ENCODE measurements around the gene PLXNA4.

The PLXNA4 gene

GRCh38 chr7:132318352-132319318, 257.6 kb downstream of the PLXNA4 start:
- Histone ChIP-seq H3F3A (ENCODE audit: control insufficient read depth, insufficient read depth) (no peaks in the 10 kb centered on the region), H3K4me1 (ENCODE audit: control insufficient read depth, low read length) (peaks cover 5% of the 10 kb centered on the region; the same call in 1 of the 2 replicates), H3K79me2 (ENCODE audit: control insufficient read depth, low read length) (no peaks in the 10 kb centered on the region), H4K20me1 (ENCODE audit: control insufficient read depth, insufficient read depth, low read depth, low read length) (no peaks in the 10 kb centered on the region), H3K36me3 (ENCODE audit: control insufficient read depth, low read length) (no peaks in the 10 kb centered on the region), H3K4me2 (ENCODE audit: low read length) (peak overlapping the region; percentile 26), H3K9me2 (replicated peaks; ENCODE audit: control insufficient read depth, low read length) (no peaks in the 10 kb centered on the region), H3K9me3 (ENCODE audit: control insufficient read depth, insufficient read depth, low read length) (no peaks in the 10 kb centered on the region), H3K4me3 (ENCODE audit: low read length) (no peak overlapping the region), H3K27me3 (ENCODE audit: control insufficient read depth, low read length) (peaks cover 23% of the 10 kb centered on the region), H3K27ac (ENCODE audit: low read depth, low read length) (no peak overlapping the region)
- no peak for TF ChIP-seq EZH2phosphoT487 (IDR thresholded peaks at IDR 0.05; ENCODE audit: borderline replicate concordance, low read length)
- peak; percentile 96 for TF ChIP-seq CTCF (IDR thresholded peaks at IDR 0.05; ENCODE audit: low read depth, low read length, poor library complexity, severe bottlenecking)

- H3F3A ChIP-seq (ENCODE audit: control insufficient read depth, insufficient read depth) = no peaks in the 10 kb centered on the region
- H3K27me3 ChIP-seq (ENCODE audit: control insufficient read depth, low read length) = peaks cover 23% of the 10 kb centered on the region
- peaks cover 5% of the 10 kb centered on the region; the same call in 1 of the 2 replicates for H3K4me1 ChIP-seq (ENCODE audit: control insufficient read depth, low read length)
- no peaks in the 10 kb centered on the region for H3K36me3 ChIP-seq (ENCODE audit: control insufficient read depth, low read length)
- H3K79me2 ChIP-seq (ENCODE audit: control insufficient read depth, low read length) = no peaks in the 10 kb centered on the region
- TF ChIP-seq CTCF (IDR thresholded peaks at IDR 0.05; ENCODE audit: low read depth, low read length, poor library complexity, severe bottlenecking) (no peak), EZH2phosphoT487 (IDR thresholded peaks at IDR 0.05; ENCODE audit: borderline replicate concordance, low read length) (no peak)
- H4K20me1 ChIP-seq (ENCODE audit: control insufficient read depth, insufficient read depth, low read depth, low read length) = no peaks in the 10 kb centered on the region
- no peak overlapping the region for H3K4me3 ChIP-seq (ENCODE audit: low read length)
- no peak overlapping the region for H3K27ac ChIP-seq (ENCODE audit: low read depth, low read length)
- H3K9me2 ChIP-seq (replicated peaks; ENCODE audit: control insufficient read depth, low read length) = no peaks in the 10 kb centered on the region
- no peaks in the 10 kb centered on the region for H3K9me3 ChIP-seq (ENCODE audit: control insufficient read depth, insufficient read depth, low read length)
- no peak overlapping the region for H3K4me2 ChIP-seq (ENCODE audit: low read length)
These were observed 258.4 kb downstream of the PLXNA4 start for GRCh38 chr7:132317701-132318351.

GRCh38 chr7:132312531-132313055, 263.7 kb downstream of the PLXNA4 start:
- H3K27me3 ChIP-seq (ENCODE audit: control insufficient read depth, low read length) = no peaks in the 10 kb centered on the region
- no peak overlapping the region for H3K27ac ChIP-seq (ENCODE audit: low read depth, low read length)
- H3K4me3 ChIP-seq (ENCODE audit: low read length) = no peak overlapping the region
- no peak overlapping the region for H3K4me2 ChIP-seq (ENCODE audit: low read length)
- H4K20me1 ChIP-seq (ENCODE audit: control insufficient read depth, insufficient read depth, low read depth, low read length) = no peaks in the 10 kb centered on the region
- H3K4me1 ChIP-seq (ENCODE audit: control insufficient read depth, low read length) = no peaks in the 10 kb centered on the region
- no peaks in the 10 kb centered on the region for H3K9me2 ChIP-seq (replicated peaks; ENCODE audit: control insufficient read depth, low read length)
- TF ChIP-seq EZH2phosphoT487 (IDR thresholded peaks at IDR 0.05; ENCODE audit: borderline replicate concordance, low read length) (no peak), CTCF (IDR thresholded peaks at IDR 0.05; ENCODE audit: low read depth, low read length, poor library complexity, severe bottlenecking) (no peak)
- no peaks in the 10 kb centered on the region for H3K79me2 ChIP-seq (ENCODE audit: control insufficient read depth, low read length)
- H3F3A ChIP-seq (ENCODE audit: control insufficient read depth, insufficient read depth) = no peaks in the 10 kb centered on the region
- H3K9me3 ChIP-seq (ENCODE audit: control insufficient read depth, insufficient read depth, low read length) = no peaks in the 10 kb centered on the region
- H3K36me3 ChIP-seq (ENCODE audit: control insufficient read depth, low read length) = no peaks in the 10 kb centered on the region

All from DOHH2 (cell line).